Right renal cortex interstitium (tissue), 3 donors: Measurements from ENCODE around the gene CDNF. TPM values are rescaled to one million over a fixed set of nuclear protein-coding genes. Genes with fewer than 3 reads are reported as not detected.
A peak's percentile ranks its signal among the peaks of the same experiment; 100 is the strongest.
"Not testable (repeated sequence)": the region's sequence is repeated elsewhere in the genome, so short reads cannot be mapped to it uniquely, and the experiment has no call there.

Source experiments
- DNase-seq, 3 donors: peaks; one replicate each; pipeline ENCODE4 v3.0.0-alpha.2; 2013; ENCODE audit warnings: low read depth in 3 of 3, low spot score in 2 of 3
- polyA plus RNA-seq, 3 donors: library from polyadenylated mRNA; unstranded; fragments of 120-200 nt; gene quantifications; one replicate each; pipeline ENCODE4 v1.2.1, GENCODE V29; 2013; ENCODE audit not compliant: insufficient read length in 3 of 3

The CDNF gene
- polyA plus RNA-seq, 3 donors, result 2.6 to 2.8 (median 2.7) TPM

- no peak for DNase-seq
These were observed 2.3 kb upstream of the CDNF start for GRCh38 chr10:14840178-14840577.

GRCh38 chr10:14839305-14839695 is 1.5 kb upstream of the CDNF start:
- DNase-seq, result no peak

- DNase-seq, result peak in 2 of 3 donors; percentile 35 to 47
These were observed 906 bp upstream of the CDNF start for GRCh38 chr10:14838582-14839304.

GRCh38 chr10:14837003-14837756 is 657 bp downstream of the CDNF start:
- DNase-seq, result peak in 1 of 3 donors; percentile 30

- no peak for DNase-seq
These were observed 1.6 kb downstream of the CDNF start for GRCh38 chr10:14836208-14836607.

GRCh38 chr10:14833106-14833505 is 4.7 kb downstream of the CDNF start:
- no peak for DNase-seq

GRCh38 chr10:14826076-14826829 is 11.6 kb downstream of the CDNF start:
- no peak for DNase-seq

- no peak for DNase-seq
These were observed 13.9 kb downstream of the CDNF start for GRCh38 chr10:14823966-14824365.

GRCh38 chr10:14822879-14823755 is 14.7 kb downstream of the CDNF start:
- DNase-seq, result no peak

GRCh38 chr10:14821635-14822375 is 16.0 kb downstream of the CDNF start:
- DNase-seq, result no peak

- DNase-seq, result no peak
These were observed 17.1 kb downstream of the CDNF start for GRCh38 chr10:14820775-14821154.

- DNase-seq, result no peak
These were observed 17.6 kb downstream of the CDNF start for GRCh38 chr10:14820010-14820774.

GRCh38 chr10:14816717-14817116 is 21.1 kb downstream of the CDNF start:
- DNase-seq, result not testable (repeated sequence)

- no peak for DNase-seq
These were observed 22.2 kb downstream of the CDNF start for GRCh38 chr10:14815681-14816080.

- no peak for DNase-seq
These were observed 25.6 kb downstream of the CDNF start for GRCh38 chr10:14812271-14812670.

GRCh38 chr10:14810969-14811953 is 26.6 kb downstream of the CDNF start:
- no peak for DNase-seq

- DNase-seq, result no peak
These were observed 31.5 kb downstream of the CDNF start for GRCh38 chr10:14806318-14806717.

- no peak for DNase-seq
These were observed 34.0 kb downstream of the CDNF start for GRCh38 chr10:14803827-14804226.
